ENCODE data around the gene CNOT6L. TPM values are rescaled to one million over a fixed set of nuclear protein-coding genes. Genes with fewer than 3 reads are reported as not detected.

Gene CNOT6L
- total RNA-seq, 1 experiment from 2014 or later, result 29.4 TPM

- no peak for TF ChIP-seq CTCF (IDR thresholded peaks at IDR 0.05 in 2 of 3, conservative IDR thresholded peaks at IDR 0.05 in 1 of 3; ENCODE audit: borderline replicate concordance in 1 of 3, insufficient read depth in 1 of 3, low read depth in 2 of 3, low read length in 2 of 3)
Observed at GRCh38 chr4:77706717-77707116, 112.5 kb downstream of the CNOT6L start (continued).

- no peaks in the 10 kb centered on the region for H3K79me2 ChIP-seq (ENCODE audit: insufficient read depth, low read length)
- TF ChIP-seq POLR2AphosphoS5 (IDR thresholded peaks at IDR 0.05; ENCODE audit: low read depth, low read length), result no peak
- no peak for TF ChIP-seq CEBPB (IDR thresholded peaks at IDR 0.05; ENCODE audit: low read depth)
- peaks cover 6% of the 10 kb centered on the region; the same call in 1 of the 2 replicates for H3K27me3 ChIP-seq (ENCODE audit: insufficient read depth, low read length)
- H3K36me3 ChIP-seq (ENCODE audit: control insufficient read depth in 1 of 2, insufficient read depth in 2 of 2, low read length in 2 of 2), result no peaks in the 10 kb centered on the region
- CTCF ChIA-PET, result interaction anchor here (1.1 kb wide), 1 partner anchor 238 kb away, joined by 3 read pairs; no protein-coding TSS in a partner anchor
- no peak overlapping the region for H2AFZ ChIP-seq (ENCODE audit: low read depth, low read length, poor library complexity, severe bottlenecking)
- no peak overlapping the region for H3K27ac ChIP-seq (ENCODE audit: low read depth, low read length)
- intact Hi-C loops (cut with micrococcal nuclease), result no loop called here
- RAD21 ChIA-PET (ENCODE audit: low non-redundant PET in 1 of 2, low total read pairs in 2 of 2, uncharacterized antibody in 2 of 2, unreplicated experiment in 2 of 2), result no interaction called here
- H3K4me1 ChIP-seq (ENCODE audit: control insufficient read depth in 1 of 2, insufficient read depth in 2 of 2, low read length in 2 of 2), result peaks cover 0 to 6% of the 10 kb centered on the region in 2 experiments; a peak in 2 of 4 replicates
- H3K9me2 ChIP-seq (ENCODE audit: insufficient read depth), result no peaks in the 10 kb centered on the region
- H3K9me3 ChIP-seq (ENCODE audit: control insufficient read depth in 1 of 2, insufficient read depth in 1 of 2, low read depth in 1 of 2, low read length in 2 of 2), result no peaks in the 10 kb centered on the region
- DNase-seq (ENCODE audit: low read depth, low spot score) (no peak), ATAC-seq (no peak)
- no peaks in the 10 kb centered on the region for H4K20me1 ChIP-seq (ENCODE audit: insufficient read depth)
- no peak overlapping the region for H3K9ac ChIP-seq (ENCODE audit: low read length)
- BruUV-seq (replicated peaks), result no TSS peak
- H3K4me2 ChIP-seq (ENCODE audit: low read length), result no peak overlapping the region
- no peak overlapping the region for H3K4me3 ChIP-seq (replicated peaks in 1 of 2; ENCODE audit: low read depth in 1 of 2, low read length in 2 of 2)
- POLR2A ChIA-PET, result no interaction called here
Observed at GRCh38 chr4:77703666-77704065, 115.5 kb downstream of the CNOT6L start.

- ChIA-PET CTCF (no interaction called here), POLR2A (no interaction called here), RAD21 (ENCODE audit: low non-redundant PET in 1 of 2, low total read pairs in 2 of 2, uncharacterized antibody in 2 of 2, unreplicated experiment in 2 of 2) (no interaction called here)
- H3K9ac ChIP-seq (ENCODE audit: low read length), result no peak overlapping the region
- H3K9me2 ChIP-seq (ENCODE audit: insufficient read depth), result no peaks in the 10 kb centered on the region
- H4K20me1 ChIP-seq (ENCODE audit: insufficient read depth), result no peaks in the 10 kb centered on the region
- DNase-seq (ENCODE audit: low read depth, low spot score) (no peak), ATAC-seq (no peak)
- no TSS peak for BruUV-seq (replicated peaks)
- no peak overlapping the region for H3K4me2 ChIP-seq (ENCODE audit: low read length)
- no peak overlapping the region for H3K27ac ChIP-seq (ENCODE audit: low read depth, low read length)
- no peaks in the 10 kb centered on the region for H3K79me2 ChIP-seq (ENCODE audit: insufficient read depth, low read length)
- no peaks in the 10 kb centered on the region for H3K36me3 ChIP-seq (ENCODE audit: control insufficient read depth in 1 of 2, insufficient read depth in 2 of 2, low read length in 2 of 2)
- H3K27me3 ChIP-seq (ENCODE audit: insufficient read depth, low read length), result peaks cover 10% of the 10 kb centered on the region; the same call in 1 of the 2 replicates
- intact Hi-C loops (cut with micrococcal nuclease), result no loop called here
- H2AFZ ChIP-seq (ENCODE audit: low read depth, low read length, poor library complexity, severe bottlenecking), result no peak overlapping the region
- H3K4me1 ChIP-seq (ENCODE audit: control insufficient read depth in 1 of 2, insufficient read depth in 2 of 2, low read length in 2 of 2), result peaks cover 1 to 12% of the 10 kb centered on the region in 2 experiments; a peak in 3 of 4 replicates
- H3K4me3 ChIP-seq (replicated peaks in 1 of 2; ENCODE audit: low read depth in 1 of 2, low read length in 2 of 2), result no peak overlapping the region
- H3K9me3 ChIP-seq (ENCODE audit: control insufficient read depth in 1 of 2, insufficient read depth in 1 of 2, low read depth in 1 of 2, low read length in 2 of 2), result no peaks in the 10 kb centered on the region
- no peak for TF ChIP-seq CTCF (IDR thresholded peaks at IDR 0.05 in 2 of 3, conservative IDR thresholded peaks at IDR 0.05 in 1 of 3; ENCODE audit: borderline replicate concordance in 1 of 3, insufficient read depth in 1 of 3, low read depth in 2 of 3, low read length in 2 of 3)
- no peak for TF ChIP-seq YY1 (IDR thresholded peaks at IDR 0.05; ENCODE audit: extremely low read depth, insufficient replicate concordance, low read depth, low read length)
- TF ChIP-seq ZBTB33 (IDR thresholded peaks at IDR 0.05; ENCODE audit: extremely low read depth, insufficient replicate concordance, low read length), result no peak
- TF ChIP-seq ZFX (IDR thresholded peaks at IDR 0.05), result no peak
- TF ChIP-seq EZH2phosphoT487 (IDR thresholded peaks at IDR 0.05; ENCODE audit: borderline replicate concordance), result no peak
- no peak for TF ChIP-seq ZNF274 (IDR thresholded peaks at IDR 0.05; ENCODE audit: low read depth, low read length)
- no peak for TF ChIP-seq ELF1 (IDR thresholded peaks at IDR 0.05; ENCODE audit: borderline replicate concordance, low read depth)
- TF ChIP-seq JUND (IDR thresholded peaks at IDR 0.05), result no peak
- TF ChIP-seq SP1 (IDR thresholded peaks at IDR 0.05; ENCODE audit: low read depth), result no peak
- no peak for TF ChIP-seq CEBPB (IDR thresholded peaks at IDR 0.05; ENCODE audit: low read depth)
- TF ChIP-seq EGR1 (IDR thresholded peaks at IDR 0.05; ENCODE audit: low read depth), result no peak
Observed at GRCh38 chr4:77701121-77701520, 118.0 kb downstream of the CNOT6L start.

Data from HCT116 (cell line).